ENCODE measurements around the gene ITPKC. TPM values are rescaled to one million over a fixed set of nuclear protein-coding genes. Genes with fewer than 3 reads are reported as not detected.

ITPKC gene
- total RNA-seq, 1 donor from 2014 or later, result 92.6 TPM

- peak overlapping the region; percentile 72 for H3K27ac ChIP-seq
- H3K4me3 ChIP-seq, result peak overlapping the region in 1 of 2 donors; percentile 25
- no peak for DNase-seq (ENCODE audit: extremely low spot score in 2 of 2)
- peaks cover 0 to 51% of the 10 kb centered on the region in 2 donors for H3K36me3 ChIP-seq
- H3K9me3 ChIP-seq, result no peaks in the 10 kb centered on the region
- H3K27me3 ChIP-seq, result no peaks in the 10 kb centered on the region
- TF ChIP-seq POLR2AphosphoS5 (IDR thresholded peaks at IDR 0.05; ENCODE audit: insufficient read depth in 1 of 2, low read depth in 1 of 2) (peak in 1 of 2 donors; percentile 69), POLR2A (IDR thresholded peaks at IDR 0.05) (no peak)
- intact Hi-C loops (cut with DNase I), result no loop called here
- peaks cover 33% of the 10 kb centered on the region for H3K4me1 ChIP-seq
Observed at GRCh38 chr19:40739871-40740703, 23.2 kb downstream of the ITPKC start.

GRCh38 chr19:40740747-40741146 lies 23.8 kb downstream of the ITPKC start:
- H3K9me3 ChIP-seq, result no peaks in the 10 kb centered on the region
- H3K27me3 ChIP-seq, result no peaks in the 10 kb centered on the region
- peak overlapping the region; percentile 72 for H3K27ac ChIP-seq
- no peak for DNase-seq (ENCODE audit: extremely low spot score in 2 of 2)
- peaks cover 0 to 44% of the 10 kb centered on the region in 2 donors for H3K36me3 ChIP-seq
- intact Hi-C loops (cut with DNase I), result no loop called here
- H3K4me3 ChIP-seq, result peak overlapping the region in 1 of 2 donors; percentile 25
- peaks cover 33% of the 10 kb centered on the region for H3K4me1 ChIP-seq
- no peak for TF ChIP-seq CTCF (IDR thresholded peaks at IDR 0.05)
- peak; percentile 35 to 83 for TF ChIP-seq POLR2AphosphoS5 (IDR thresholded peaks at IDR 0.05; ENCODE audit: insufficient read depth in 1 of 2, low read depth in 1 of 2)
- peak in 1 of 2 donors; percentile 19 for TF ChIP-seq POLR2A (IDR thresholded peaks at IDR 0.05)

- H3K4me3 ChIP-seq, result no peak overlapping the region
- intact Hi-C loops (cut with DNase I), result no loop called here
- no peak for DNase-seq (ENCODE audit: extremely low spot score in 2 of 2)
- no peaks in the 10 kb centered on the region for H3K27me3 ChIP-seq
- TF ChIP-seq POLR2A (IDR thresholded peaks at IDR 0.05), result no peak
- no peak for TF ChIP-seq CTCF (IDR thresholded peaks at IDR 0.05)
- TF ChIP-seq POLR2AphosphoS5 (IDR thresholded peaks at IDR 0.05; ENCODE audit: insufficient read depth in 1 of 2, low read depth in 1 of 2), result peak in 1 of 2 donors; percentile 6
- peaks cover 33% of the 10 kb centered on the region for H3K4me1 ChIP-seq
- H3K27ac ChIP-seq, result peak overlapping the region; percentile 72
- H3K9me3 ChIP-seq, result no peaks in the 10 kb centered on the region
- peaks cover 0 to 34% of the 10 kb centered on the region in 2 donors for H3K36me3 ChIP-seq
Observed at GRCh38 chr19:40741527-40742390, 24.8 kb downstream of the ITPKC start.

- Histone ChIP-seq H3K36me3 (peaks cover 0 to 27% of the 10 kb centered on the region in 2 donors), H3K4me3 (no peak overlapping the region), H3K27ac (peak overlapping the region; percentile 72), H3K4me1 (peaks cover 26% of the 10 kb centered on the region), H3K27me3 (no peaks in the 10 kb centered on the region), H3K9me3 (no peaks in the 10 kb centered on the region)
- TF ChIP-seq CTCF (IDR thresholded peaks at IDR 0.05), result no peak
- no peak for TF ChIP-seq POLR2AphosphoS5 (IDR thresholded peaks at IDR 0.05; ENCODE audit: insufficient read depth in 1 of 2, low read depth in 1 of 2)
- TF ChIP-seq POLR2A (IDR thresholded peaks at IDR 0.05), result no peak
- no peak for DNase-seq (ENCODE audit: extremely low spot score in 2 of 2)
- intact Hi-C loops (cut with DNase I), result no loop called here
Observed at GRCh38 chr19:40742477-40742876, 25.6 kb downstream of the ITPKC start.

- H3K4me1 ChIP-seq, result peaks cover 26% of the 10 kb centered on the region
- DNase-seq (ENCODE audit: extremely low spot score in 2 of 2), result no peak
- no peak overlapping the region for H3K4me3 ChIP-seq
- H3K27ac ChIP-seq, result no peak overlapping the region
- no peaks in the 10 kb centered on the region for H3K9me3 ChIP-seq
- intact Hi-C loops (cut with DNase I), result no loop called here
- H3K36me3 ChIP-seq, result peaks cover 0 to 23% of the 10 kb centered on the region in 2 donors
- no peaks in the 10 kb centered on the region for H3K27me3 ChIP-seq
- no peak for TF ChIP-seq CTCF (IDR thresholded peaks at IDR 0.05)
- TF ChIP-seq POLR2A (IDR thresholded peaks at IDR 0.05), result no peak
- no peak for TF ChIP-seq POLR2AphosphoS5 (IDR thresholded peaks at IDR 0.05; ENCODE audit: insufficient read depth in 1 of 2, low read depth in 1 of 2)
Observed at GRCh38 chr19:40742886-40743285, 26.0 kb downstream of the ITPKC start.

Measured in vagina (tissue), 2 donors.